Measurements from ENCODE around the gene GPATCH4. TPM values are rescaled to one million over a fixed set of nuclear protein-coding genes. Genes with fewer than 3 reads are reported as not detected.
"Not testable (repeated sequence)": the region's sequence is repeated elsewhere in the genome, so short reads cannot be mapped to it uniquely, and the experiment has no call there.

The GPATCH4 gene
- total RNA-seq, 1 donor from 2014 or later = 45.4 TPM

GRCh38 chr1:156581661-156582387 is 19.5 kb downstream of the GPATCH4 start:
- intact Hi-C loops (cut with micrococcal nuclease) = no loop called here

GRCh38 chr1:156579472-156579871 is 21.8 kb downstream of the GPATCH4 start, which contains the start of gene TTC24:
Gene TTC24, plus strand, starts transcription at chr1:156579723. Its CDS starts 1,642 bp downstream, at chr1:156581365.
- intact Hi-C loops (cut with micrococcal nuclease) = no loop called here

DNA sequence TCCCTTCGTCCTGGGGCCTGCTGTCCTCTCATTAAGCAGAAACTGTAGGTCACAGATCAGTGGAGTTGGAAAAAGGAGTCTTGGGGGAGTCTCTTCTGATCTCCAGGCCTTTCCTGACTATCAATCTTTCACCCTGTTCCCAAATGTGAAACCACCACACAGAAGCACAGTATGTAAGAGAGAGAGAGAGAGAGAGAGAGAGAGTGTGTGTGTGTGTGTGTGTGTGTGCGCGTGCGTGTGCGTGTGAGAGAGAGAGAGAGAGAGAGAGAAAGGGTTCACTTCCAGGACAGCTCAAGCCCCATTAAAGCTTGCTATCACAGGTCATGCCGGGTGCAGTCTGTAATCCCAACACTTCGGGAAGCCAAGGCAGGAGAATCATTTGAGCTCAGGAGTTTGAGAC is 23.2 kb downstream of the GPATCH4 start:
- intact Hi-C loops (cut with micrococcal nuclease) = no loop called here

DNA sequence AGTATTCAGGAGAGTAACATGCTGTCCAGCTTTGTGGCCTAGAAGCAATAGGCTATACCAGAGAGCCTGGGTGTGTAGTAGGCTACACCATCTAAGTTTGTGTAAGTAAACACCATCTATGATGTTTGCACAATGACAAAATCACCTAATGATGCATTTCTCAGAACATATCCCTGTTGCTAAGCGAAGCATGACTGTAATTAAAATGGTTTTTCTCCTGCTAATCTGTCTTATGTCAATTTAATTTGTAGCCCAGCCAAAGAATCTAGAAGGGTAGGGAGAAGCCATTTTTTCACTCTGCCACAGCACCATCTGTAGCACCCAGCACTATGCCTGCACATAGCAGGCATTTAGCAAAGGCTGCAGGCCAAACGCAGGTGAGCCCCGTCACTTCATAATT is 23.7 kb downstream of the GPATCH4 start:
- intact Hi-C loops (cut with micrococcal nuclease) = no loop called here

- intact Hi-C loops (cut with micrococcal nuclease) = no loop called here
Measured at GRCh38 chr1:156574039-156574633, 27.1 kb downstream of the GPATCH4 start.

- intact Hi-C loops (cut with micrococcal nuclease) = loop anchor here (1.0 kb wide), 3 partner anchors 29 to 234 kb away; partner anchors contain the start of genes CCT3, GPATCH4 and TSACC
Measured at GRCh38 chr1:156572663-156573018, 28.6 kb downstream of the GPATCH4 start.

- intact Hi-C loops (cut with micrococcal nuclease) = loop anchor here (1.0 to 2.0 kb wide), 4 partner anchors 29 to 234 kb away; partner anchors contain the start of genes CCT3, GPATCH4 and TSACC
Measured at GRCh38 chr1:156571919-156572662, 29.2 kb downstream of the GPATCH4 start, which contains the start of gene IQGAP3. Gene IQGAP3, minus strand, starts transcription at chr1:156572565. Its CDS starts 36 bp downstream, at chr1:156572529.

GRCh38 chr1:156571261-156571852 is 29.9 kb downstream of the GPATCH4 start:
- intact Hi-C loops (cut with micrococcal nuclease) = loop anchor here (2.0 kb wide), 1 partner anchor 91 kb away; no protein-coding TSS in a partner anchor

- intact Hi-C loops (cut with micrococcal nuclease) = no loop called here
Measured at GRCh38 chr1:156566436-156566835, 34.8 kb downstream of the GPATCH4 start.

DNA sequence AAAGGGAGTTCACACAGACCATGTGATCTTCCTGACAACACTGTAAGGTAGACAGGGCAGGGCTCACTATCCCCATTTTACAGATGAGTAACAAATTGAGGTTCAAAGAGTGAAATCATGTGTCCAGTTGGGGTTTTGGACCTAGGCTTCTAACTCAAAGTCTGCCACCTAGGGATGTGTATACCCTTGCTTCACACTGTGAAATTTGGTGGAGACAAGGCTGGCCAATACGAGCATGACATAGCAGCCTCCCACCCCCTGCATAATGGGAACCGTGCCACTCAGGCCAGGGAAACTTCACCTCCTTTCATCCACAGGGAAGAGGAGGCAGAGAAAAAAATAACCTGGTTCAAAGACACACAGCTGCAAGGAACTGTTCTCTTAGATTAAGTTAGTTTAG is 35.8 kb downstream of the GPATCH4 start:
- intact Hi-C loops (cut with micrococcal nuclease) = no loop called here

DNA sequence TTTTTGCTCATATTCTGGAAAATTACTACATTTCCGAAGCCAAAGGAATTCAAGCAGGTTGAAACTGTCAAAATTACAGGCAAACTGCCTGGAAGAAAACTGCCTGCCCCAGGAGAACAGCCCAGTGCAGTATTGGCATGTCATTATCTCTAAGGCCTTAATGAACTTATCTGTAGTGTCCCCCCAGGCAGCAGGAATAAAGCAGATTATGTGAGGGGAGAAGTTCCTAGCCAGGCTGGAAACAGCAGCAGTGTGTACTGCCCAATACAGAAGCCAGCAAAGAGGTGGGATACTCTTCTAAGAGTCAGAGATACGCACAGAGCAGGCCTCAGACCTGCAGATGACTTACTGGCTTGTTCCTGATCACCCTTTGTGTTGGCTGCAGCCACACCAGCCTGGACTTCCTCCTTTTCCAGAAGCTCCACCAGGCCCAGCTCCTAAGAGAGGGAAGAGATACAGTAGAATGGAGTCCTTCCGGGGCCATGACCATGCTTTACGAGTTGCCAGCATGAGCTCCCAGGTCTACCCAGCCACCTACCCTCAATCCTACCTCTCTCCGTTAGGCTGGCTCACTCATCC is 40.6 kb downstream of the GPATCH4 start:
- intact Hi-C loops (cut with micrococcal nuclease) = no loop called here

GRCh38 chr1:156559797-156560385 is 41.4 kb downstream of the GPATCH4 start:
- intact Hi-C loops (cut with micrococcal nuclease) = no loop called here

GRCh38 chr1:156559086-156559796 is 42.0 kb downstream of the GPATCH4 start:
- intact Hi-C loops (cut with micrococcal nuclease) = no loop called here

DNA sequence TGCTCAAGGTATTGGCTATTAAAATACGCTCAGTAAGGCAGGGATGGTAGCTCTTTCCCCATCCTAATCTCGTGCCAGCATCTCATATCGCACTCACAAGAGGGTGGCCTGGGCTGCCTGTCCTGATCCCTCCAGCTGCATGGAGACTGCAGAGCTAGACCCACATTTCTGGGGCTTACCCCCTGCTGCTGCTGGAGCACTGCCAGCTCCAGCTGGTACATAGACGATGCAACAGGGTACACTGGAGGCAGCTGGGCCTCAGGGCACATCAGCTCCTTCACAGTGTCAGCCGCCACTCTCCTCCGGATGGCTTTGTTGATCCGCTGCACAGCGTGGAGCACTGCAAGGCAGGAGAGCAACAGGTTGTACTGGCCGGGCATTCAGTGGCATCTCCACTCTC is 44.9 kb downstream of the GPATCH4 start:
- intact Hi-C loops (cut with micrococcal nuclease) = no loop called here

- intact Hi-C loops (cut with micrococcal nuclease) = no loop called here
Measured at GRCh38 chr1:156555715-156556114, 45.6 kb downstream of the GPATCH4 start.

DNA sequence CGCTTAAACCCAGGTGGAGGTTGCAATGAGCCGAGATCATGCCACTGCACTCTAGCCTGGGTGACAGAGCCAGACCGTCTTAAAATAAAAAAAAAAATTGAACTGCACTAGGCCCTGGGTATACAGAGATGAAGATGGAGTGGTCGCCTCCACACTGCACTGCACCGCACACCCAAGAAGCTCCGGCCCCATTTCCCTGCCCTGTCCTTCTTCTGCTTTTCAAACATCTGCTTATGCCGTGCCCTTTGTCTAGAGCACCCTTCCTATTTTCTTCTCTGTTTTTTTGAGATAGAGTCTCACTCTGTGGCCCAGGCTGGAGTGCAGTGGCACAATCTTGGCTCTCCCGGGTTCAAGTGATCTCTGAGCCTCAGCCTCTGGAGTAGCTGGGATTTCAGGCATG is 46.3 kb downstream of the GPATCH4 start:
- intact Hi-C loops (cut with micrococcal nuclease) = no loop called here

- intact Hi-C loops (cut with micrococcal nuclease) = no loop called here
Measured at GRCh38 chr1:156553860-156554485, 47.3 kb downstream of the GPATCH4 start.

DNA sequence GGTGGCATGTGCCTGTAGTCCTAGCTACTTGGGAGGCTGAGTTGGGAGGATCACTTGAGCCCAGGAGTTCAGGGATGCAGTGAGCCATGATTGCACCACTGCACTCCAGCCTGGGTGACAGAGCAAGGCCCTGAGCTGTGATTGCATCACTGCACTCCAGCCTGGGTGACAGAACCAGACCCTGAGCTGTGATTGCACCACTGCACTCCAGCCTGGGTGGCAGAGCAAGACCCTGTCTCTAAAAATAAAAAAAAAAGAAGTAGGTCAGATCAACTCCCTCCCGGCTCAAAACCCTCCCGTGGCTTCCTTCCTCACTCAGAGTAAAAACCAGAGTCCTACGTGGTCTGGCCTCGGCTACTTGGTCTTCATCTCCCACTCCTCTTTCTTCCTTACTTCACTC is 48.3 kb downstream of the GPATCH4 start:
- intact Hi-C loops (cut with micrococcal nuclease) = not testable (repeated sequence)

DNA sequence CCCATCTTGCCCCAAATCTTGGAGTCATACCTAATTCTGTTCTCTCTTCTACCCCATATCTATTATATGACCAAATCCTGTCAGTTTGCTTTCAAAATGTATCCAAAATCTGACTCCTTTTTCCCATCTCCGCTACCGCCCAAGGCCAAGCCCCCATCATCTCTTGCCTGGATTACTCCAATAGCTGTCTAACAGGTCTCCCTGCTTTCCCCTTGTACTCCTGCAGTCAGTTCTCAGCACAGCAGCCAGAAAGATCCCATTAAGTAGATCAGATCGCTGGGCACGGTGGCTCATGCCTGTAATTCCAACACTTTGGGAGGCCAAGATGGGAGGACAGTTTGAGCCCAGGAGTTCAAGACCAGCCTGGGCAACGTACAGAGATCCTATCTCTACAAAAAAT is 48.8 kb downstream of the GPATCH4 start:
- intact Hi-C loops (cut with micrococcal nuclease) = no loop called here

GRCh38 chr1:156551869-156552268 is 49.4 kb downstream of the GPATCH4 start:
- intact Hi-C loops (cut with micrococcal nuclease) = no loop called here
